Placental pericyte (primary cell): ENCODE data around the gene SLF2. TPM values are rescaled to one million over a fixed set of nuclear protein-coding genes. Genes with fewer than 3 reads are reported as not detected.

Experiments used
- small RNA-seq: library from RNA; depleted of rRNA; stranded (forward); fragments of <200 nt; gene quantifications from one replicate; pipeline ENCODE3, GENCODE V24; 2012; ENCODE audit warnings: low replicate concordance
- total RNA-seq: library from RNA; depleted of rRNA; stranded (reverse); fragments of >200 nt; gene quantifications from 2 replicates; pipeline ENCODE4 v1.2.3, GENCODE V29; 2012

The SLF2 gene
- 26.7 and 52.3 TPM in 2 replicates for total RNA-seq

GRCh38 chr10:100912605-100913469 is at the start of gene SLF2:
TSS of gene SLF2 (plus strand) at chr10:100912963. CDS start at chr10:100913111, 148 bp downstream.

GRCh38 chr10:100969187-100970075 is 56.7 kb downstream of the SLF2 start, which contains the start of gene SEMA4G:
TSS of gene SEMA4G (plus strand) at chr10:100969504. CDS start at chr10:100972913, 3,409 bp downstream.

GRCh38 chr10:100986952-100987684 is 74.4 kb downstream of the SLF2 start, which contains the start of the genes MRPL43 and TWNK:
TSS of gene MRPL43 (minus strand) at chr10:100987497. CDS start at chr10:100987443, 54 bp downstream.
TSS of gene TWNK (plus strand) at chr10:100987543. CDS start at chr10:100988211, 668 bp downstream.

GRCh38 chr10:100999742-101000126 is 87.0 kb downstream of the SLF2 start, which contains the start of gene LZTS2:
TSS of gene LZTS2 (plus strand) at chr10:100999808. CDS start at chr10:101002539, 2,731 bp downstream.

Small RNAs within 50 kb of the gene (small RNA-seq; reads per million reads assigned to genes)
- not detected for gene MIR608
- not detected for gene RF00019

Other genes with a start within 250 kb of the SLF2 start
- not detected in 2 replicates for gene PAX2, start 167.4 kb upstream of the SLF2 start, total RNA-seq
- 0.66 and 1.0 TPM in 2 replicates for gene SEMA4G, start 56.5 kb downstream of the SLF2 start, total RNA-seq
- gene MRPL43, start 74.5 kb downstream of the SLF2 start, total RNA-seq, result 53.2 and 66.9 TPM in 2 replicates
- 5.6 and 6.1 TPM in 2 replicates for gene TWNK, start 74.6 kb downstream of the SLF2 start, total RNA-seq
- gene LZTS2, start 86.8 kb downstream of the SLF2 start, total RNA-seq, result 77.5 and 91.2 TPM in 2 replicates
- 0.22 and 0.57 TPM in 2 replicates for gene PDZD7, start 118.2 kb downstream of the SLF2 start, total RNA-seq
- gene SFXN3, start 118.3 kb downstream of the SLF2 start, total RNA-seq, result 67.0 and 145 TPM in 2 replicates
- 7.9 and 12.2 TPM in 2 replicates for gene KAZALD1, start 149.0 kb downstream of the SLF2 start, total RNA-seq
- not detected in 2 replicates for gene TLX1, start 218.3 kb downstream of the SLF2 start, total RNA-seq